HUES6 (cell line): Measurements from ENCODE around the gene NKTR.

Source experiments
- H3K27ac ChIP-seq: 2 replicates; pipeline ENCODE4 v1.7.0; 2013; ENCODE audit warnings: low read depth, mild to moderate bottlenecking, low read length, inconsistent platforms
- H3K27me3 ChIP-seq: 2 replicates; pipeline ENCODE4 v1.6.1; 2013; ENCODE audit warnings: low read length; ENCODE audit not compliant: control insufficient read depth, insufficient read depth
- H3K36me3 ChIP-seq: 2 replicates; pipeline ENCODE4 v1.6.1; 2013; ENCODE audit warnings: low read length; ENCODE audit not compliant: control insufficient read depth, insufficient read depth
- H3K4me1 ChIP-seq: 2 replicates; pipeline ENCODE4 v1.6.1; 2013; ENCODE audit warnings: low read length; ENCODE audit not compliant: control insufficient read depth, insufficient read depth
- H3K4me3 ChIP-seq: 2 replicates; pipeline ENCODE4 v1.5.1; 2013; ENCODE audit warnings: low read depth, low read length
- H3K9ac ChIP-seq: one replicate; pipeline ENCODE4 v1.6.1; 2013; ENCODE audit warnings: mild to moderate bottlenecking, low read length
- H3K9me3 ChIP-seq: 2 replicates; pipeline ENCODE4 v1.6.1; 2013; ENCODE audit warnings: low read depth, low read length; ENCODE audit not compliant: control insufficient read depth, insufficient read depth

NKTR gene

GRCh38 chr3:42657675-42658074 lies 57.2 kb downstream of the NKTR start:
- Histone ChIP-seq H3K27ac (no peak overlapping the region), H3K27me3 (no peaks in the 10 kb centered on the region), H3K4me1 (peaks cover 24% of the 10 kb centered on the region), H3K9me3 (no peaks in the 10 kb centered on the region), H3K4me3 (no peak overlapping the region), H3K36me3 (peaks cover 8% of the 10 kb centered on the region; the same call in 1 of the 2 replicates), H3K9ac (no peak overlapping the region)

GRCh38 chr3:42658091-42658770 lies 57.7 kb downstream of the NKTR start:
- peaks cover 19% of the 10 kb centered on the region for H3K4me1 ChIP-seq
- H3K4me3 ChIP-seq, result no peak overlapping the region
- no peak overlapping the region for H3K27ac ChIP-seq
- peaks cover 8% of the 10 kb centered on the region; the same call in 1 of the 2 replicates for H3K36me3 ChIP-seq
- no peaks in the 10 kb centered on the region for H3K9me3 ChIP-seq
- no peak overlapping the region for H3K9ac ChIP-seq
- no peaks in the 10 kb centered on the region for H3K27me3 ChIP-seq

GRCh38 chr3:42658771-42659390 lies 58.4 kb downstream of the NKTR start:
- no peaks in the 10 kb centered on the region for H3K27me3 ChIP-seq
- H3K36me3 ChIP-seq, result peaks cover 10% of the 10 kb centered on the region
- H3K9me3 ChIP-seq, result no peaks in the 10 kb centered on the region
- no peak overlapping the region for H3K27ac ChIP-seq
- peaks cover 13% of the 10 kb centered on the region for H3K4me1 ChIP-seq
- H3K9ac ChIP-seq, result no peak overlapping the region
- H3K4me3 ChIP-seq, result no peak overlapping the region

GRCh38 chr3:42659451-42660130 lies 59.1 kb downstream of the NKTR start:
- Histone ChIP-seq H3K36me3 (peaks cover 10% of the 10 kb centered on the region), H3K4me3 (no peak overlapping the region), H3K27ac (no peak overlapping the region), H3K27me3 (no peaks in the 10 kb centered on the region), H3K4me1 (peaks cover 13% of the 10 kb centered on the region), H3K9ac (no peak overlapping the region), H3K9me3 (no peaks in the 10 kb centered on the region)

- H3K4me3 ChIP-seq, result no peak overlapping the region
- peaks cover 10% of the 10 kb centered on the region for H3K36me3 ChIP-seq
- peaks cover 9% of the 10 kb centered on the region for H3K4me1 ChIP-seq
- no peaks in the 10 kb centered on the region for H3K27me3 ChIP-seq
- H3K27ac ChIP-seq, result no peak overlapping the region
- H3K9ac ChIP-seq, result no peak overlapping the region
- H3K9me3 ChIP-seq, result no peaks in the 10 kb centered on the region
Observed at GRCh38 chr3:42660131-42660715, 59.7 kb downstream of the NKTR start.

- H3K36me3 ChIP-seq, result peaks cover 10% of the 10 kb centered on the region
- H3K4me1 ChIP-seq, result peaks cover 2% of the 10 kb centered on the region; the same call in 1 of the 2 replicates
- H3K4me3 ChIP-seq, result no peak overlapping the region
- H3K9me3 ChIP-seq, result no peaks in the 10 kb centered on the region
- no peak overlapping the region for H3K27ac ChIP-seq
- no peak overlapping the region for H3K9ac ChIP-seq
- no peaks in the 10 kb centered on the region for H3K27me3 ChIP-seq
Observed at GRCh38 chr3:42660898-42661297, 60.4 kb downstream of the NKTR start.

GRCh38 chr3:42661593-42662022 lies 61.1 kb downstream of the NKTR start:
- Histone ChIP-seq H3K4me3 (no peak overlapping the region), H3K36me3 (peaks cover 10% of the 10 kb centered on the region), H3K4me1 (no peaks in the 10 kb centered on the region), H3K9ac (no peak overlapping the region), H3K27me3 (no peaks in the 10 kb centered on the region), H3K27ac (no peak overlapping the region), H3K9me3 (no peaks in the 10 kb centered on the region)

GRCh38 chr3:42662037-42662812 lies 61.7 kb downstream of the NKTR start:
- Histone ChIP-seq H3K36me3 (peaks cover 10% of the 10 kb centered on the region), H3K4me3 (no peak overlapping the region), H3K9me3 (no peaks in the 10 kb centered on the region), H3K27ac (no peak overlapping the region), H3K27me3 (no peaks in the 10 kb centered on the region), H3K9ac (no peak overlapping the region), H3K4me1 (no peaks in the 10 kb centered on the region)

GRCh38 chr3:42662813-42663535 lies 62.5 kb downstream of the NKTR start:
- Histone ChIP-seq H3K36me3 (peaks cover 10% of the 10 kb centered on the region), H3K9ac (no peak overlapping the region), H3K27ac (no peak overlapping the region), H3K9me3 (no peaks in the 10 kb centered on the region), H3K4me1 (no peaks in the 10 kb centered on the region), H3K27me3 (no peaks in the 10 kb centered on the region), H3K4me3 (no peak overlapping the region)
